ENCODE measurements around the gene MTHFD2L.
"Not testable (repeated sequence)": the region's sequence is repeated elsewhere in the genome, so short reads cannot be mapped to it uniquely, and the experiment has no call there.

Gene MTHFD2L

GRCh38 chr4:74314329-74314728 is 156.4 kb downstream of the MTHFD2L start:
- no peak for DNase-seq

DNA sequence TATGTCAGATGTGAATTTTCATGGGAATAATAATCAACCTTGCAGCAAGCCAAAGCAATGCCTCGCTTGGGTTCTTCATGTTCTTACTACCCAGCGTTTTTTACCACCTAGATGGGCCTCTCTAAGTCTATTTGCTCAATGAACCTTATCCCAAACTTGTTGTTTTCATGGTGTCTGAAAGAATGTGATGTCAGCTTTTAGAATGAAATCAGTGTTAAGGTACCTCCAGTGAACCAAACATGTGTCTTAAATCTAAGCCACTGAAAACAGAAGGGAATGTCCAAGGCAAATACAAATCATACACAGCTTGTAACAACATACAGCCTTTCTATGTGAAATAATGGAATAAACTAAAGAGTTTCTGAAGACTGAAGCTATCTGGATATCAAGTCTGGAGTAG is 157.0 kb downstream of the MTHFD2L start:
- DNase-seq: no peak

GRCh38 chr4:74315376-74315775 is 157.5 kb downstream of the MTHFD2L start:
- no peak for DNase-seq

DNA sequence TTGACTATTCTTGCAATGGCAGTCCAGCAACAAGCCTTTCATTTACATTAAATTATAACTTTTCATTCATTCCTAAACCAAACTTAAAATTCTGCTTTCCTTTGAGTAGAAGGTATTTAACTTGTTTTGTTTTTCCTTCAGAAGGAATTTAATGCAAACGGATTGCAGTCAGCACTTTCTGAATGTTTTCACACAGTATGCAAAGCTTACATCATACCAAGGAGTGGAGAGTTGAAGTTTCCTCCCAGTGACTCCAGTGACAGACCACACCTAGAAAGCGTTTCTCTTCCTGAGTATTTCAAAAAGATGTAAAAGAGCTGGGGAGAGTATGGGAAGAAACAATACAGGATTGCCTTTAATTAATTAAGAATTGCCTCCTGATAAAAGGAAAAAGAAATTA is 158.5 kb downstream of the MTHFD2L start:
- no peak for DNase-seq

GRCh38 chr4:74317616-74318246 is 159.8 kb downstream of the MTHFD2L start:
- no peak for DNase-seq

DNA sequence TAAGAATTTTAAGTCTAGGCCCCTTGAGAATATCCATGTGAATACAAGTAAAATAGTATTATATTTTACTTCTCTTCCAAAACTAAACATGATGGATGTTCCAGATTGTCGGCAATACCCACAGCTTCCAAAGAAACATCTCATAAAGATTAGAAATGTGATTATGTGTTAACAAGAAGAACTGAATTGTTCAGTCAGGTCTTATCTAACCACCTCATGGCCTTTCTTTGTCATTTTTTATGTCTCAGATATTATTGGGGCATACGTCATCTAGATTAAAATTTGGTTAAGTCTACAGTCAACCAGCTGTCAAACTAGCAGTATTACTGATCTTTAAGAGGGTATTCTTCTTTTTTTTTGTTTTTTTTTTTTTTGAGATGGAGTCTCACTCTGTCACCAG is 160.4 kb downstream of the MTHFD2L start:
- DNase-seq: no peak

- DNase-seq: no peak
Observed at GRCh38 chr4:74319470-74319869, 161.6 kb downstream of the MTHFD2L start.

- peak; percentile 64 for DNase-seq
Observed at GRCh38 chr4:74320559-74321118, 162.7 kb downstream of the MTHFD2L start.

- DNase-seq: no peak
Observed at GRCh38 chr4:74322301-74322700, 164.4 kb downstream of the MTHFD2L start.

GRCh38 chr4:74323663-74324062 is 165.7 kb downstream of the MTHFD2L start:
- no peak for DNase-seq

DNA sequence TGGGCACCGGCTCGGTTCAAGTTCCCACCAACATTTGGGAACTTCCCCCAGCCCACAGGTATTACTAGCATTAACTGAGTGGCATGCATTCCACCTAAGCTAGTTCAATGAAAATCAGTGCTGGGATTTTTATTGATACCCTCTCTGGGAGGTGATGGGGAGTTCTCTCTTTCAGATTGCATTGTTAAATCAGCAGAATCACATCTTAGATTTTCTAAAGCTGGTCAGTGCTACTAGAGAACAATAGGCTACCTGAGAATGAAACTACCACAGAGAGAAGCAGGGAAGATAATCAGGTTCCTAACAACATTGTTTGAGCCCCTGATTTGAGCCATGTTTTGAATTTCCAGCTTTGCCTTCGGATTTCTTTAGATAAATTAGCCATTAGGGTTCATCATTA is 166.3 kb downstream of the MTHFD2L start:
- DNase-seq: no peak

GRCh38 chr4:74325886-74326285 is 168.0 kb downstream of the MTHFD2L start:
- DNase-seq: no peak

DNA sequence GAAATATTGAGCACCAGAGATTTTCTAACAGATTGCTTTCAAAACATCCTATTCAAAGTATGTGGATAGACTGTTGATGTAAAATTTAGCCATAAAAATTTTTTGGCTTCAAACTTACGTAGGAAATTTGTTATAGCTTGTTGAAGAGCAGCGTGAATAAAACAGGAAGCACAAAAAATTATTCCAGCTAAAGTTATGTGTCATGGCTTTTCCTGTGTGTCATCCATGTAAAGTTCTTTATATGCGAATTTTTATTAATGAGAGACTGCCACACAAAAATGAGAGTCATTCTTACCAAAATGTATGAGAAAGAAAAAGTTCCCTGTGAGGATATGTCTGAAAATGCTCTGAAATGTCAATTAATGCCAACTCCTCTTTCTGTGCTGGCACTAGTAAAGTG is 169.8 kb downstream of the MTHFD2L start:
- no peak for DNase-seq

DNA sequence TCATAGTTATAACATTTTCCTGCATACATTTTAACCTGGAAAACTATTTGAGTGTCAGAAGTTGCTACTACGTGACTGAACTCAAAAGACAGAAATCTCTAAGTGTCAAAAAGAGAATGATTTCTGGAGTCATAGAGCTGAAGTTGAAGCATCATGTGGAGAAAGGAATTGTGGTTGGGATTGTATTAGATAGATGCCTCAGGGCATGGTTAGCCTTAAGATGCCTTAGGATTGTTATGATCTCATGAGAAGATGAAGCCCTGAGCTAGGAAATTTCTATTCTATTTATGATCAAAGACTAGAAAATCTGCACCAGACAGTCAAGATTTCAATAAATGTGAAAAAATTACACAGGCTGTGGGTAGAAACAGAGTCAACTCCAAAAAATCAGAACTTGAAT is 170.6 kb downstream of the MTHFD2L start:
- DNase-seq: no peak

DNA sequence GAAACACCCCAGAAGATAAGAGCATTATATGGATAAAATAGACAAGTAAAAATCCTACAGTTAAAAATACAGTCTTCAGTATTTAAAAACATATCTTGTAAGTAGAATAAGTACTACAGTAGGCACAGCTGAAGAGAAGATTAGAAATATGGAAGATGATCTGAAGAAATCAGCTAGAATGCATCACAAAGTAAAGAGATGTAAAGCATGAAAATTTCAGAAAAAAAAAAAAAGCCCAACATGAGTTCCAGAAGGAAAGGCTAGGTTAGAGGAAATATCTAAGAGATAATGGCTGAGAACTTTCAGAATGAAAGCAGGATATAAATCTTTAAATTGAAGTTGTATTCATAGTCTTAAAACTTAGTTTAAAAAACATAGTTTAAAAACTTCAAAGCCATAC is 171.4 kb downstream of the MTHFD2L start:
- DNase-seq: no peak

GRCh38 chr4:74330295-74330750 is 172.4 kb downstream of the MTHFD2L start:
- DNase-seq: peak; percentile 92

GRCh38 chr4:74331252-74331651 is 173.3 kb downstream of the MTHFD2L start:
- peak; percentile 5 for DNase-seq

- DNase-seq: no peak
Observed at GRCh38 chr4:74331944-74332343, 174.0 kb downstream of the MTHFD2L start.

DNA sequence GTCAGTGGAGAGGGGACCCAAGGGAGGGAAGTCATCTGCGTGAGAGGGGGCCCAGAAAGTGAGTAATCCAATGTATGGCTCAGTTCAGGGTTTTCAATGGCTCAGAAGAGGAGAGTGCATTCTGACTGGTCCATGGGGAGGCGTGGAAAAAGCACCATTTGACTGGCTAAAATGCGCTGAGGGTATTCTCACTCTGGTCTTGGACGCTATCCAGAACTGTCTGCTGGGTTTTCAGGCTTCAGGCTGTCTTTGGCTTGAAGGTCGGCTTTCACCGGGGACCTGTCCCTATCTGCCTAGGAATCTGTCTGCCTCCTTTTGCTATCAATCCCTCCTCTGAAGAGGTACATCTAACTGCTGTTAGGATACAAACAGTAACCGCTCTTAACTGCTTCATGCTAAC is 176.7 kb downstream of the MTHFD2L start:
- DNase-seq: no peak

GRCh38 chr4:74335341-74336021 is 177.6 kb downstream of the MTHFD2L start:
- DNase-seq: peak; percentile 95

- peak; percentile 76 for DNase-seq
Observed at GRCh38 chr4:74338792-74339333, 180.9 kb downstream of the MTHFD2L start.

- no peak for DNase-seq
Observed at GRCh38 chr4:74339501-74339900, 181.6 kb downstream of the MTHFD2L start.

DNA sequence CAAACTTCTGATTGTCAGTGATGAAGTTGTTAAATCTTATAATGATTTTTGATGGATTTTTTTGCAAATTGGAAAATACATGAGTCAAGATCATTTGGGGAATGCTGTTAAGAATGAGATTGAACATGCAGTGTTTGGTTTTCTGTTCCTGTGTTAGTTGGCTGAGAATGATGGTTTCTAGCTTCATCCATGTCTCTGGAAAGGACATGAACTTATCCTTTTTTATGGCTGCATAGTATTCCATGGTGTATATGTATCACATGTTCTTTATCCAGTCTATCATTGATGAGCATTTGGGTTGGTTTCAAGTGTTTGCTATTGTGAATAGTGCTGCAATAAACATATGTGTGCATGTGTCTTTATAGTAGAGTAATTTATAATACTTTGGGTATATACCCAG is 182.5 kb downstream of the MTHFD2L start:
- not testable (repeated sequence) for DNase-seq

GRCh38 chr4:74344031-74344430 is 186.1 kb downstream of the MTHFD2L start:
- DNase-seq: no peak
